ENCODE data around the gene SURF2.

DNA sequence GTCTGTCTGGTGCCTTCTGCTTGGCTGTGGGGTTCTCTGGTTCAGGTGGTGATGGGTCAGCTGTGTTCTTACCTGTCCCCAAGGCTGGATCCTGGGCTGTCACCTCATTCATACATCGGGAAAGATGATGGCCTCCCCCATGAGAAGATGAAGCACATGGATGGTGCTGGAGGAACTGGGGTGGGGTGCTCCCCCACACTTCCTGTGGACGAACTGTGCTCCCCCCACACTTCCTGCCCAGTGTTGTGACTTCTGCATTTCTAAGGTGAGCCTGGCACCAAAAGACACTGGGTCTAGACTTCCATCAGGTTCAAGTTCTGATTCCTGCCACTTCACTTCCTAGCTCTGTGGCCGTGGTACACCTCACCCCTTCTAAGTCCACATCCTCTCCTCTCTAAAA is 16.1 kb upstream of the SURF2 start:
- TF ChIP-seq CTCF (IDR thresholded peaks at IDR 0.05), result no peak
- no peak for TF ChIP-seq POLR2A (IDR thresholded peaks at IDR 0.05)
